Lung (tissue), 12 donors: ENCODE results near the gene TMEM41A. TPM values are rescaled to one million over a fixed set of nuclear protein-coding genes. Genes with fewer than 3 reads are reported as not detected.
"Not testable (repeated sequence)": the region's sequence is repeated elsewhere in the genome, so short reads cannot be mapped to it uniquely, and the experiment has no call there.

ENCODE experiments used
- ATAC-seq: fragments of 200-7000 bp; cut with Tn5 transposase; one replicate; pipeline ENCODE4 v1.9.1; 2020; ENCODE audit warnings: moderate number of reproducible peaks; ENCODE audit not compliant: insufficient read depth, low FRiP score
- DNase-seq, 3 donors: peaks; one replicate each; pipeline ENCODE4 v3.0.0-alpha.2; 2013 to 2017
- H3K27ac ChIP-seq, 2 donors: one replicate each; pipeline ENCODE4 v1.5.1; 2013; ENCODE audit warnings: mild to moderate bottlenecking in 2 of 2, moderate library complexity in 2 of 2, control low read depth in 1 of 2, inconsistent platforms in 1 of 2, low read depth in 1 of 2, low read length in 1 of 2
- H3K27me3 ChIP-seq, 3 donors: one replicate each; pipeline ENCODE4 v1.5.1; 2013; ENCODE audit warnings: low read length in 2 of 3; ENCODE audit not compliant: control insufficient read depth in 3 of 3, insufficient read depth in 3 of 3
- H3K36me3 ChIP-seq, 4 donors: one replicate each; pipeline ENCODE4 v1.5.1; 2013; ENCODE audit warnings: low read length in 4 of 4, mild to moderate bottlenecking in 1 of 4, moderate library complexity in 1 of 4; ENCODE audit not compliant: control insufficient read depth in 4 of 4, insufficient read depth in 4 of 4
- H3K4me1 ChIP-seq, 5 donors: one replicate each; pipeline ENCODE4 v1.5.1; 2013; ENCODE audit warnings: low read length in 5 of 5, mild to moderate bottlenecking in 2 of 5, moderate library complexity in 1 of 5; ENCODE audit not compliant: control insufficient read depth in 5 of 5, insufficient read depth in 5 of 5
- H3K4me3 ChIP-seq: one replicate; pipeline ENCODE4 v1.5.1; 2013; ENCODE audit warnings: mild to moderate bottlenecking, control low read depth, moderate library complexity
- H3K9ac ChIP-seq, 2 donors: one replicate each; pipeline ENCODE4 v1.5.1; 2013; ENCODE audit warnings: low read length in 2 of 2, control low read depth in 1 of 2; ENCODE audit not compliant: insufficient read depth in 1 of 2
- H3K9me3 ChIP-seq, 4 donors: one replicate each; pipeline ENCODE4 v1.5.1; 2013; ENCODE audit warnings: low read length in 3 of 4, mild to moderate bottlenecking in 1 of 4, moderate library complexity in 1 of 4; ENCODE audit not compliant: control insufficient read depth in 4 of 4, insufficient read depth in 3 of 4
- WGBS, 2 donors: extraction: QIAGEN DNeasy Blood & Tissue Kit; methylation state at CpG; one replicate each; pipeline ENCODE4 v1.1.7; 2013; 5-methylcytosine and 5-hydroxymethylcytosine counted together
- polyA plus RNA-seq, 2 donors: library from polyadenylated mRNA; stranded (reverse); fragments of 200-250 nt; gene quantifications; one replicate each; pipeline ENCODE4 v1.2.1, GENCODE V29; 2013
- total RNA-seq, 2 donors: library from RNA; depleted of rRNA in 1 of 2; stranded (reverse); fragments of >200 nt in 1 of 2; gene quantifications; one replicate each; pipeline ENCODE4 v1.2.1, GENCODE V29; 2014 to 2021
- TF ChIP-seq, protein P1 (sequence below): IDR thresholded peaks from 2 replicates; pipeline ENCODE4 v1.5.1; 2012; ENCODE audit warnings: mild to moderate bottlenecking; ENCODE audit errors: control extremely low read depth, extremely low read depth
- donor health status: control.
- donor health status: control.
- donor health status: Bipolar disorder and iron deficiency.
- donor health status: healthy.
- donor health status: DM: yes; HTN: yes; CAD: no.

Gene TMEM41A
- total and polyA plus RNA-seq, 4 donors, result 18.4 to 36.4 (median 24.9) TPM

DNA sequence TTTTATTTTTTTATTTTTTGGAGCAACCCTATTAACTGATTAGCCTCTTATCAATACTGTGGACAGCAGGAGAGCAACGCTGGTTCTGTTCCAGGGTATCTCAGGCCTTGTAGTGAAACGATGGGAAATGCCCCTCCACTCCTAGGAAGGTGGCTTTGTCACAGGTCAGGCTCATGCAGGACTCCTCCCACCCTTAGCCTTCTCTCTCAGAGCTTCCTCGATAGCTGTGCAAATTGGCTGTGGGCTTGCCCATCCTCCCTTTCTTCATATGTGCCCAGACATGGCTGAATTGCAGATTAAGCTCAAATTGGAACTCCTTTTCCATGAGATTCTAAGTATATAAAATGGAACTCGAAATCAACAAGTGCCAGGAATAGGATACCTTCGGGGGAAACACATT is 38.5 kb downstream of the TMEM41A start:
- ATAC-seq, result no peak
- WGBS, 2 donors, result 84 to 85% methylated on average over 5 of the region's 5 CpGs

DNA sequence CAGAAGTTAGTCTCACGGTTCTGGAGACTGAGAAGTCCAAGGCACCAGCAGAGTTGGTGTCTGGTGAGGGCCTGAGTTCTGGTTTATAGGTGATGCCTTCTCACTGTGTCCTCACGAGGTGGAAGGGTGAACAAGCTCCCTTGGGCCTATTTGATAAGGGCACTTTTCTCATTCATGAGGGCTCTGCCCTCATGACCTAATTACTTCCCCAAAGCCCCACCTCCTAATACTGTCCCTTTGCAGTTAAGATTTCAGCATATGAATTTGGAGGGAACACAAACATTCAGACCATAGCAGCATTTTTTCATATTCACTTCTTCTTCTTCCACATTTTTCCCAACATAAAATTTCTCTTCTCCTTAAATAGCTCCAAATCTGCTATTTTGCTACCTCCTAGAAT is 41.5 kb downstream of the TMEM41A start:
- no peak overlapping the region for H3K9ac ChIP-seq
- no peaks in the 10 kb centered on the region for H3K4me1 ChIP-seq
- H3K27ac ChIP-seq, result no peak overlapping the region
- 77 to 92% methylated on average over 2 of the region's 2 CpGs for WGBS, 2 donors
- no peak overlapping the region for H3K4me3 ChIP-seq
- DNase-seq (no peak), ATAC-seq (no peak)
- H3K36me3 ChIP-seq, result peaks cover 0 to 6% (median 3%) of the 10 kb centered on the region in 4 donors
- H3K27me3 ChIP-seq, result no peaks in the 10 kb centered on the region
- H3K9me3 ChIP-seq, result no peaks in the 10 kb centered on the region
- TF ChIP-seq, protein P1, sequence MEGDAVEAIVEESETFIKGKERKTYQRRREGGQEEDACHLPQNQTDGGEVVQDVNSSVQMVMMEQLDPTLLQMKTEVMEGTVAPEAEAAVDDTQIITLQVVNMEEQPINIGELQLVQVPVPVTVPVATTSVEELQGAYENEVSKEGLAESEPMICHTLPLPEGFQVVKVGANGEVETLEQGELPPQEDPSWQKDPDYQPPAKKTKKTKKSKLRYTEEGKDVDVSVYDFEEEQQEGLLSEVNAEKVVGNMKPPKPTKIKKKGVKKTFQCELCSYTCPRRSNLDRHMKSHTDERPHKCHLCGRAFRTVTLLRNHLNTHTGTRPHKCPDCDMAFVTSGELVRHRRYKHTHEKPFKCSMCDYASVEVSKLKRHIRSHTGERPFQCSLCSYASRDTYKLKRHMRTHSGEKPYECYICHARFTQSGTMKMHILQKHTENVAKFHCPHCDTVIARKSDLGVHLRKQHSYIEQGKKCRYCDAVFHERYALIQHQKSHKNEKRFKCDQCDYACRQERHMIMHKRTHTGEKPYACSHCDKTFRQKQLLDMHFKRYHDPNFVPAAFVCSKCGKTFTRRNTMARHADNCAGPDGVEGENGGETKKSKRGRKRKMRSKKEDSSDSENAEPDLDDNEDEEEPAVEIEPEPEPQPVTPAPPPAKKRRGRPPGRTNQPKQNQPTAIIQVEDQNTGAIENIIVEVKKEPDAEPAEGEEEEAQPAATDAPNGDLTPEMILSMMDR, result no peak

More for the DNA sequence above, 38.5 kb downstream of the TMEM41A start:
- H3K9ac ChIP-seq, result no peak overlapping the region
- no peak overlapping the region for H3K27ac ChIP-seq
- TF ChIP-seq, protein P1, result no peak
- H3K4me3 ChIP-seq, result no peak overlapping the region
- H3K27me3 ChIP-seq, result no peaks in the 10 kb centered on the region
- peaks cover 0 to 5% (median 3%) of the 10 kb centered on the region in 4 donors for H3K36me3 ChIP-seq
- no peaks in the 10 kb centered on the region for H3K4me1 ChIP-seq
- H3K9me3 ChIP-seq, result no peaks in the 10 kb centered on the region
- no peak for DNase-seq

DNA sequence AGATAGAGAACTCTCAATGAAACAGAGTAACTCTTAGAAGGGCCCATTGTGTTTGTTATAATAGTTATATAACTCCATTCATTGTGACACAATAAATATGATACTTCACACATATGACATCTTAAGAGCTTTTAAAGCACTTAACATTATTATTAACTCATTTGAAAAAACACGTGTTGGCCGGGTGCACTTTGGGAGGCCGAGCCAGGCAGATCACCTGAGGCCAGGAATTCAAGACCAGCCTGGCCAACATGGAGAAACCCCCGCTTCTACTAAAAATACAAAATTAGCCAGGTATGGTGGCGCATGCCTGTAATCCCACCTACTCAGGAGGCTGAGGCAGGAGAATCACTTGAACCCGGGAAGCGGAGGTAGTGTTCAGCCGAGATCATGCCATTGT is 47.4 kb downstream of the TMEM41A start:
- H3K9ac ChIP-seq, H3K27ac ChIP-seq, DNase-seq, H3K36me3 ChIP-seq, H3K4me1 ChIP-seq, H3K27me3 ChIP-seq, ATAC-seq, H3K4me3 ChIP-seq, H3K9me3 ChIP-seq: not testable (repeated sequence)
- WGBS, 2 donors, result 83 to 94% methylated on average over 8 of the region's 8 CpGs

DNA sequence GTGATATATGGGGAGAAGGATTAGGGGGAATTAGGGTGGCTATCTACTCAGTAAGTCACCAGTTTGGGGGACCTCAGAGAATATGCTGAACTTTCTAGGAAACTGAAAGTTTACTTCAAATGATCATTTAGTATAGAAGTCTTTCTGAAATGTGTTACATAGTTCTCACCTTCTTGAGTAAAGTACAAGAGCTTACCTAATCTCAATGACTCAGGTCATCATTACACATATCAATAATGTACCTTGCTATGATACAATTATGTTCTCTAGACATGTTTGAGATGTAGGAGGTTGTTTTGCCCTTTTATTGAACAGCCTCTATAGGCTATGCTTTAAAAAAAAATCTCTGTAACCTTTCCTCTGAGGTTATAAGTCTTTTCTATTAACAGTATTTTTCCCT is 50.7 kb downstream of the TMEM41A start:
- H3K4me3 ChIP-seq, result no peak overlapping the region
- H3K4me1 ChIP-seq, result no peaks in the 10 kb centered on the region
- H3K36me3 ChIP-seq, result peaks cover 0 to 8% (median 2%) of the 10 kb centered on the region in 4 donors
- H3K27ac ChIP-seq, result no peak overlapping the region
- H3K27me3 ChIP-seq, result no peaks in the 10 kb centered on the region
- no peaks in the 10 kb centered on the region for H3K9me3 ChIP-seq
- H3K9ac ChIP-seq, result no peak overlapping the region
- no peak for ATAC-seq
- DNase-seq, result no peak
- TF ChIP-seq, protein P1, result no peak
